ENCODE data around the gene TSSK3.

The TSSK3 gene

DNA sequence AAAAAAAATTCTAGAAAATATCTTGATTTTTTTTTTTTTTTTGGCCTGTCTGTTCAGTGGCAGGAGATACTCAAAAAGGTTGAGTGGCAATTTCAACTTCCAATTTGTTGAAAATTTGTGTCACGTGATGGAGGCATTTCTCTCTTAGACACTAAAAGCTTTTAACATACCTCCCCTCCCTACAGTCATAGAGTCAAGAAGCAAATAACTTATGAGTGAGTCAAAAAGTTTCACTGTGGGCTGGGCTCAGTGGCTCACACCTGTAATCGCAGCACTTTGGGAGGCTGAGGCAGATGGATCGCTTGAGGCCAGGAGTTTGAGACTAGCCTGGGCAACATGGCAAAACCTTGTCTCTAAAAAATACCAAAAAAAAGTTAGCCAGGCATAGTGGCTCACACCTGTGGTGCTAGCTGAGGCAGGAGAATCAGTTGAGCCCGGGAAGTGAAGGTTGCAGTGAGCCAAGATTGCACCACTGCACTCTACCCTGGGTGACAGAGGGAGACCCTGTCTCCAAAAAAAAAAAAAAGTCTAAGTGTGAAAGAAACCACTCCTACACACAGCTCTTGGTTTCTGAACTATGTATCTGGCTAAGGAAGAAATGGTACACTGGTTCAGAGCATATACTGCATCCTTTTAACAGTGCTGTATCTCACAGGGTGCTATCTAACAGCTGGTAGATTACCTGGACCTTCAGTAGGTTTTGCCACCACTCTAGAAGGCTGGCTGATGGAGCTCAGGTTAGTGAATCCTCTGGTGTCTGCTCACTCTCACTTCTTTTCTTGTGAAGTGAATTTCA is 43.5 kb downstream of the TSSK3 start:
- no peak for DNase-seq

- no peak for DNase-seq
Measured at GRCh38 chr1:32406629-32407111, 44.3 kb downstream of the TSSK3 start.

GRCh38 chr1:32411261-32411660 is 48.9 kb downstream of the TSSK3 start:
- DNase-seq, result no peak

GRCh38 chr1:32413507-32414185 is 51.3 kb downstream of the TSSK3 start:
- DNase-seq, result peak; percentile 46
